GM18951 (cell line): Measurements from ENCODE around the gene FBXO38.

Experiments
- POLR2A ChIP-seq: IDR thresholded peaks from 4 replicates; pipeline ENCODE4 v1.6.1; 2011; ENCODE audit warnings: mild to moderate bottlenecking; ENCODE audit not compliant: insufficient read length, insufficient read depth; ENCODE audit errors: extremely low read depth
- in situ Hi-C: fragments of 300-500 bp; cut with MboI; formaldehyde crosslinking; loops from one replicate; pipeline ENCODE4 v1.12.0; 2022; ENCODE audit warnings: low sequenced_read_pairs, mixed read lengths, inconsistent platforms; ENCODE audit not compliant: unreplicated experiment

FBXO38 gene

DNA sequence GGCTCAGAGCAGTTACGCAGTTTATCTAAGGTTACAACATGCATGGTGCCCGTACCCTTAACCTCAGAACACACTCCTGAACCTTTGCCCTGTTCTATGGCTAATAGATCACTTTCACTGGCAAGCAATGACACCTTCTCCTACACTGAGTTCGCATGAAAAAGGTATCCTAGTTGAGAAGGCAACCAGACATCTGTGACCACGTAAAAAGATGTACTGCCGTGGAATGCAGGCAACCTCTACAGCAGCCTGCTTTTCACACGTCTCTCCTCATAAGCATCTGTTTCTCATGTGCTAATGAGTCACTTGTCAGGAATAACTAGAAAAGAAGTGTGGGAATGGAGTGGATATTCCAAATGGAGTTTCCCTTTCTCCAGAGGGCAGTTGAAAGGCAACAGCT is 71.4 kb downstream of the FBXO38 start:
- in situ Hi-C loops = loop anchor here (25.0 kb wide), 1 partner anchor 268 kb away; no protein-coding TSS in a partner anchor
- no peak for TF ChIP-seq POLR2A

DNA sequence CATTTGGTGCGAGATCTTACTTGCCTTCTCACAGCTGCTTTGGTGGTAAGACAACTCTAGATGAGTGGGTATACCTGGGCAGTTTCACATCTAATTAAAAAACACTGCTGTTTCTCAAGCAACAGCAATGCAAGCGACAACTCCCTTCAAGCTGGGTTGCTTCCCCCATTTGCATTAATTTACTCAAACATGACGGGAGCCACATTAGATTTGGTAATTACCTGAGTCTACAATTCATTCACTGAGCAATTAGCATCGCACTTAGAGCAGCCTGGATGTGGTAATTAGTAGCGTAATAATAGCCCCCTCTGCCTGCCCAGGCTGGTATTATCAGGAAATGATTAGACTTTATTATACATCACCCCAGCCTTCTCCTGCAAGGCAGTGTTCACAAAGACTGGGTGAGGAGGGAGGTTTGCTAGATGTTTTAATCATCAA is 73.4 kb downstream of the FBXO38 start:
- no peak for TF ChIP-seq POLR2A
- in situ Hi-C loops = loop anchor here (25.0 kb wide), 1 partner anchor 270 kb away; no protein-coding TSS in a partner anchor

DNA sequence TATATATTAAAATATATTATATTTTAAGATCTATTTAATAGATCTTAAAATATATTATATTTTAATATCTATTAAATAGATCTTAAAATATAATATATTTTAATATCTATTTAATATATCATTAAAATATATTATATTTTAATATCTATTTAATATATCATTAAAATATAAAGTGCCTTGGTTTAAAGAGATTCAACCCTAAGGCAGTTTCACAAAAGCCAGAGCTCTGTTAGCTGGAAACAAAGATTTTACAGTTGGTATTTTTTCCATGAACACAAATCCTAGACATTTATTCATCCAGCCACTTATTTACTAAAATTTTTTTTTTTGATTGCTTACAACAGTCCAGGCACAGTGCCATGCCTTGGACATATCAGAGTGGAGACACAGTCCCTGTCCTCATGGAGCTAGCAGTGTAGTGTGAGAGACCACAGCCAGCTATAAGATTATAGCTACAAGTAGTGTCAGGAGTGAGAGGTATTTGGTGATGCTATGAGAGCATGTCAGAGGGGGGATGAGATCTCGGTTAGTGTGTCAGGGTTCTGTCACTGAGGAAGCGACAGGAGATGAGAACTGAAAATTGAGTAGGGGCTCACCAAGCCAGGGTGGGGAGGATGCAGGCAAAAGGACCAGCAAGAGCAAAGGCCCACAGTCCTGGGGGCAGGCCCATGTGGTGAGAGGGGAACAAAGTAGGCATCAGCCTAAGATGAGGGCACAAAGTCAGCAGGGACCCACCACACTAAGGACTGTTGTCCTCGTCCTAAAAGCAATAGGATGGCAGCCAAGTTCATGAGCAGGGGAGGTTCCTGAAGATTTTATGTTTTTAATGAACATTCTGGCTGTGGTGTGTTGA is 74.5 kb downstream of the FBXO38 start:
- no peak for TF ChIP-seq POLR2A
- in situ Hi-C loops = loop anchor here (25.0 kb wide), 1 partner anchor 271 kb away; no protein-coding TSS in a partner anchor

DNA sequence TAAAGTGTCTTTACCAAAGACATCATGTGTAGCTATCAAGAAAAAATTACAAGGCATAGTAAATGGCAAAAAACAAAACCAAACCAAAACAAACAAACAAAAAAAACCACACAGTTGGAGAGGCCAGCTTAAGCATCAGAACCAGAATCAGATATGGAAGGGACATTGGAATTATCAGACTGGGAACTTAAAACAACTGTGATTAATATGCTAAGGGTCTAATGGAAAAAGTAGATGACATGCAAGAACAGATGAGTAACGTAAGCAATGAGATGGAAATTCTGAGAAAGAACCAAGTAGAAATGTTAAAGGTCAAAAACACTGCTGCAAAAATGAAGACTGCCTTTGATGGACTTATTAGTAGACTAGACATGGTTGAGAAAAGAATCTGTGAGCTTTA is 75.9 kb downstream of the FBXO38 start:
- in situ Hi-C loops = loop anchor here (25.0 kb wide), 1 partner anchor 272 kb away; no protein-coding TSS in a partner anchor

DNA sequence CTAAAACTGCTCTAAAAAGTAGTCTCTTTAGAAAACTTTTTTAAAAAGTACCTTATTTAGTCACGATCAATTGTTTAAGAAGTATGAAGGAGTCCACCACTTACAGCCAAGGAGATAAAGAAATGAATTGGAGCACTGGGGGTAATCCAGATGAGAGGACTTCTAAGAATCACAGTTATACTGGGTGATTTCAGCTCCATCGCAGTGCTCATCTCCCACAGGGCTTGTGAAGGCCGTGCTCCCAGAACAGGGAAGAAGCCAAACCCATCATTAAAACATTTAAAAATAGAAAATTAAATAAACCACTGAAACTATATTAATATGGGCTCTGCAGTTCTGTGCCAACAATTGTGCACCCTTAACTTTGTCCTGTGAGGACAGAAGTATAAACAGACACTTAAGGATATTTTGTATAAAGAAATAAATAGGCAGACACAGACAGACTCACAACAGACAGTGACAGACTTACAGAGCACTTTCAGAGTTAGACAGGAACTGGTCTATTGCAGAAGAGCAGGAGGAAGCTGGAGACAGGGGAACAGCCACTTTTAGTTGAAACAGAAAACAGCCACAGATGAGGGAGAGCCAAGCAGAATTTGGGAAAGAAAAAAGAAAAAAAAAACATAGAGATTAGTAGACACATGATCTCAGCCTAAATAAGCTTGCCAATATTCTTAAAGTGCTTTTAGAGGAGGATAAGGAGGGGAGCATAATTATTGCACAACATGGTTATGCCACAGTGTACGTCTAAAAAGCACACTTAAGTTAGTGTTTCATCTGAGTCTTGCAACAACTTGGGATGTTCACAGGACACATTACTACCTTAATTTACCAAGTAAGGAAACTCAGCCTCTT is 81.8 kb downstream of the FBXO38 start:
- in situ Hi-C loops = loop anchor here (25.0 kb wide), 1 partner anchor 278 kb away; no protein-coding TSS in a partner anchor
- TF ChIP-seq POLR2A = no peak

More for the DNA sequence above, 75.9 kb downstream of the FBXO38 start:
- TF ChIP-seq POLR2A = no peak

DNA sequence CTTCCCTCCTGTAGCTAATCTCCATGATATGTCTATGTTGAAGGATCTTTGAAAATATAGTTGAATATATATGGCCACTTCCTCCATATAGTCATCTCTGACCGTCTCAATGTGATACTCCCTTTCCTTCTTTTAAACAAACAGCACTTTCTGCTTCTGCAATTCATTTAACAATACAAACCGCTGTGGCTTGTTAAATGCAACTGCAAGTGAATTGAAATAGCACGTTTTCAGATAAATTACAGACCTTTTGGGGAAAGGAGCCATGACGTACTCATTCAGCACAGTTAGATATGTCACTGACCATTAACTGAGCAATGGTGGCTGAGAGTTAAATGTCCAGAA is 82.5 kb downstream of the FBXO38 start:
- TF ChIP-seq POLR2A = no peak
- in situ Hi-C loops = loop anchor here (25.0 kb wide), 1 partner anchor 279 kb away; no protein-coding TSS in a partner anchor

DNA sequence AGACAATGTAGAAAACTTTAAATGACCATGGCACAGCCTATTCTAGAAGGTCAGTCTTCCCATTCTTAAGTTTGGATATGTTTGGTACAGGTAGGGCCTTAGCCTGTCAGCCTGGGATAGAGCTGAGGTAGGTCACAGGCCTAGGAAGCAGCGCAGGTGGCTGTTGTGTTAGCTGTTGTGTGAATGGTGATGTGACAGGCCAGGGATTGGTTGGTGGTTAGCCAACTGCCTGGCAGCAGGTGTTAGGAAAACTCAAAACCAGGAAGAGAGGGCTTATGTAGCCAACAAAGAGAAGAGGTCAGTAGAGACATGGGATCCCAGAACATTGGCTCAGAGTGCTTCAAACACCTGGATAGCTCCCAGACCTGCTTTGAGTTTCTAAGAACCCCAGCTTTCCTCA is 84.2 kb downstream of the FBXO38 start:
- in situ Hi-C loops = loop anchor here (25.0 kb wide), 1 partner anchor 281 kb away; no protein-coding TSS in a partner anchor
- TF ChIP-seq POLR2A = no peak

DNA sequence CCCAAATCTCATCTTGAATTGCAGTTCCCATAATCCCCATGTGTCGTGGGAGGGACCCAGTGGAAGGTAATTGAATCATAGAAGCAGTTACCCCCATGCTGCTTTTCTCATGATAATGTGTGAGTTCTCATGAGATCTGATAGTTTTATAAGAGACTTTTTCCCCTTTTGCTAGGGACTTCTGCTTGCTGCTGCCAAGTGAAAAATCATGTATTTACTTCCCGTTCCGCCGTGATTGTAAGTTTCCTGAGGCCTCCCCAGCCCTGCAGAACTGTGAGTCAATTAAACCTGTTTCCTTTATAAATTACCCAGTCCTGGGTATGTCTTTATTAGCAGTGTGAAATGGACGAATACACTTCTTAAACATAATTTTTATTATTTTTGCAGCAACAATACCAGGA is 85.0 kb downstream of the FBXO38 start:
- in situ Hi-C loops = loop anchor here (25.0 kb wide), 1 partner anchor 281 kb away; no protein-coding TSS in a partner anchor

DNA sequence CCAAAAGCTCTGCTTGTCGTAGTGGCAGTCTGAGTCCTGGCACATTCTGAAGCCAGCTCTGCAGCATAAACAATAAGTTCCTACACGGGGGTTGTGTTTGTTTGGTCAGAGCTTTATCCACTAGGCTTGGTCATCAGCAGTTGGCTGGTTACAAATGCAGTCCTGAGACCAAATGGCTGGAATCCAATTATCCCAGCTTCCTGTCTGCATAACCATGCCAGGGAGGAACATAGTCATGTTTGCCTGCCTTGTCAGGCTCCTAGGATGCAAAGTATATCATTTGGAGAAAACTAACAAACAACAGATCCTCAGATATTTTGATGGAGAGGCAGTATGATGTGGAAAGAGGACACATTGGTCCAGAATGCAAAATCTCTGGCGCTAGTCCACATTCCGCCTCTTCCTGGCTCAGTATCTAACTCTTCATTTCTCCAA is 85.8 kb downstream of the FBXO38 start:
- in situ Hi-C loops = loop anchor here (25.0 kb wide), 1 partner anchor 282 kb away; no protein-coding TSS in a partner anchor
- no peak for TF ChIP-seq POLR2A

DNA sequence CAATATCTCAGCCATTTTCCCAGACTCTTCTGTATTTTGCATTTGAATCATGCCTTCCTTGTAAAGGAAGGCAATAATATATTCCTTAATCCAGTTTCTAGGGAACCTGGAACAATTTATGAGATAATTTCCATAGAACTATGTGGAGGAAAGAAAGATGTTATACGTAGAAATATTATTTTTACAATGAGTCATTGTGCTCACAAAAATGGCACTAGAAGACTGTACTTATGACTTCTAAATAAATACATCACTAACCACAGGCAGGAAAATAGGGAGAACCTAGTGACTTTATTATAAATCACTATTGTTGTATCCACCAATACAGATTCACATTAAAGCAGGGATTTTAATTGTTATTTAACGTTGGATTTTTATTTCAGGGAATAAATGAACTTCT is 87.6 kb downstream of the FBXO38 start:
- TF ChIP-seq POLR2A = no peak
- in situ Hi-C loops = loop anchor here (25.0 kb wide), 1 partner anchor 284 kb away; no protein-coding TSS in a partner anchor

DNA sequence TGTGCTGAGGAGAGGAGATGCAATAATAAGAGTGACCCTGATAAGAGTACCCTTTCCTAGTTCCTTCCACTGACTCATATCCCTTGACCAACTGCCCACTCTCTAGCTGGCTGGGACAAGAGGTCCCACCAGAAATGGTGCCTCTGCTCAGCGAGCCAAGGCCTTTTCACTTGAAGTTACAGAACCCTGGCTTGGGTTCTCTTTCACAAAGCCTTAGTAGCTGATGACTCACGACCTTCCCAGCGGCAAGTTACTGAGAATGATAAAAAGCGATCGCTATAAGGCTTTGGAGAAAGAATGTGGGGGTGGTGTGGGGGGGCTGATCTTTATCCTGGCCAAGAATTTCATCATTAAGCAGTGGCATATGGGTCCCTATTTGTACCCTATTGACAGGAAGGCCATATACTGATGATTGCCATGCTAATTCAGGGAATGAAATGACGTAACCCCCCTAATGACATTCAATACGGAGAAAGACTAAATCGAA is 90.3 kb downstream of the FBXO38 start:
- no peak for TF ChIP-seq POLR2A
- in situ Hi-C loops = loop anchor here (25.0 kb wide), 1 partner anchor 287 kb away; no protein-coding TSS in a partner anchor

DNA sequence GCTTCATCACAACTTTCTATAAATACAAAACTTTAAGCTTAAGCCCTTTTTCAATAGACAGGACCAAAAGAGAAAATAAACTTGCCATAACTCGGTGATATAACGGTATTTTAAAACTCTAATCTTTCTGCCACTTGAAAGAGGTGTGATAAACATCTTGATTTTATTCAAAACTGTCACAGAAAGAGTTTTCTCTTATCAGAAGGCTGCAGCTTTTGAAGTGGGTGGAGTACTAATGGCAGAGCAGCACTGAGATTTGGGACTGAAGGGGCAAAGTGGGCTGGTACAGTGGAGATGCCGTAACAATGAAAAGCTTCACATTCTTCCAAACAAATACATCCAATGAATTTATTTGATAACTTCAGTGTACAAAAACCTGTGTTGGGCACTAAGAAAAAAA is 92.5 kb downstream of the FBXO38 start:
- TF ChIP-seq POLR2A = no peak
- in situ Hi-C loops = no loop called here

DNA sequence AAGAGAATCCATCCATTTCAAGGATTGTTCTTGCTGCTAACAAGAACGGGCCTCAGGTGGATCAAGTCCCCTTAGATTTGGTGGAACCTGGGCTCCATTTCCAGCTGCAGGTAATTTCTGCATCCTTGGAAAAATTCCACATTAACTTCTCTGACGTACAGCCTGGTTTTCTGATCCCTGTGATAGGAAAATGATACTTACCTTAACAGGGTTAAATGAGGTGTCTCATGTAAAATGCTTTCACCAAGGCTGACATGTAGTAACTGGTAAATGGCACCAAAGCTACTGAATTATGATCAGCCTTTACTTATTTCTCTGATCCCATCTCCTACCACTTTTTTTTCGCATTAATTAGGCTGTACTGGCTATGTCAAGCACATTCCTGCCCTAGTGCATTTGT is 93.7 kb downstream of the FBXO38 start:
- TF ChIP-seq POLR2A = no peak
- in situ Hi-C loops = no loop called here
